Measurements from ENCODE around the gene SEC61G. TPM values are rescaled to one million over a fixed set of nuclear protein-coding genes. Genes with fewer than 3 reads are reported as not detected.

Gene SEC61G
- total RNA-seq (100 to 1,000 TPM in 1 of 2 donors, 10 to 100 TPM in 1; 95.8 to 153 TPM), polyA plus RNA-seq (ENCODE audit: insufficient read length in 2 of 2) (100 to 1,000 TPM; 150 to 153 TPM)
- long read RNA-seq, donor 1, transcript SEC61G-202 (4 exons, 459 nt): minor isoform, 6 of 143 reads
- long read RNA-seq, donor 1, transcript SEC61G-201 (4 exons, 462 nt): major isoform, 114 of 143 reads
- long read RNA-seq, donor 1, partial matches to known transcripts: 19 of 143 reads
- long read RNA-seq, donor 1, other reads (novel, unspliced or antisense): 0 of 143 reads
- long read RNA-seq, donor 2, transcript SEC61G-201 (4 exons, 462 nt): major isoform, 54 of 63 reads
- long read RNA-seq, donor 2, partial matches to known transcripts: 5 of 63 reads
- long read RNA-seq, donor 2, other reads (novel, unspliced or antisense): 0 of 63 reads
- long read RNA-seq, donor 3, transcript SEC61G-201 (4 exons, 462 nt): major isoform, 75 of 99 reads
- long read RNA-seq, donor 3, transcript SEC61G-202 (4 exons, 459 nt): minor isoform, 6 of 99 reads
- long read RNA-seq, donor 3, partial matches to known transcripts: 14 of 99 reads
- long read RNA-seq, donor 3, other reads (novel, unspliced or antisense): 0 of 99 reads
- long read RNA-seq, donor 4, transcript SEC61G-201 (4 exons, 462 nt): major isoform, 105 of 152 reads
- long read RNA-seq, donor 4, transcript SEC61G-202 (4 exons, 459 nt): minor isoform, 15 of 152 reads
- long read RNA-seq, donor 4, partial matches to known transcripts: 30 of 152 reads
- long read RNA-seq, donor 4, other reads (novel, unspliced or antisense): 0 of 152 reads

- Histone ChIP-seq H3K27ac (ENCODE audit: low read depth, low read length) (peak within 1 kb of the TSS; percentile 80), H3K27me3 (ENCODE audit: control insufficient read depth, insufficient read depth, low read length) (no peaks in the 10 kb centered on the region), H3K9me3 (ENCODE audit: control insufficient read depth, insufficient read depth, low read length) (no peaks in the 10 kb centered on the region), H3K4me1 (ENCODE audit: control insufficient read depth, insufficient read depth, low read length) (peaks cover 3% of the 10 kb centered on the region), H3K36me3 (ENCODE audit: control insufficient read depth, insufficient read depth, low read length) (peaks cover 2% of the 10 kb centered on the region), H3K4me3 (ENCODE audit: low read depth, low read length) (peak within 1 kb of the TSS; percentile 63)
- 0% methylated on average over 66 of the region's 72 CpGs for WGBS (ENCODE audit: insufficient coverage)
- DNase-seq (ENCODE audit: low read depth in 4 of 6, low spot score in 6 of 6): peak; percentile 91 to 99 (median 96)
These were observed at the start of gene SEC61G for GRCh38 chr7:54758702-54759592. Gene SEC61G (minus strand): TSS chr7:54759211. CDS start chr7:54757588, 1,623 bp downstream.

- no peak overlapping the region for H3K27ac ChIP-seq (ENCODE audit: low read depth, low read length)
- WGBS (ENCODE audit: insufficient coverage): 88% methylated on average over 3 of the region's 4 CpGs
These were observed 43.8 kb upstream of the SEC61G start for GRCh38 chr7:54802841-54803240.

GRCh38 chr7:54802114-54802513 lies 43.1 kb upstream of the SEC61G start:
- no peak for DNase-seq (ENCODE audit: low read depth in 4 of 6, low spot score in 6 of 6)
- no peaks in the 10 kb centered on the region for H3K36me3 ChIP-seq (ENCODE audit: control insufficient read depth, insufficient read depth, low read length)
- no peaks in the 10 kb centered on the region for H3K4me1 ChIP-seq (ENCODE audit: control insufficient read depth, insufficient read depth, low read length)
- no peak overlapping the region for H3K4me3 ChIP-seq (ENCODE audit: low read depth, low read length)
- H3K27ac ChIP-seq (ENCODE audit: low read depth, low read length): no peak overlapping the region
- 87% methylated on average over 6 of the region's 11 CpGs for WGBS (ENCODE audit: insufficient coverage)
- H3K9me3 ChIP-seq (ENCODE audit: control insufficient read depth, insufficient read depth, low read length): no peaks in the 10 kb centered on the region
- no peaks in the 10 kb centered on the region for H3K27me3 ChIP-seq (ENCODE audit: control insufficient read depth, insufficient read depth, low read length)

More at GRCh38 chr7:54802841-54803240, 43.8 kb upstream of the SEC61G start:
- Histone ChIP-seq H3K9me3 (ENCODE audit: control insufficient read depth, insufficient read depth, low read length) (no peaks in the 10 kb centered on the region), H3K27me3 (ENCODE audit: control insufficient read depth, insufficient read depth, low read length) (no peaks in the 10 kb centered on the region), H3K4me3 (ENCODE audit: low read depth, low read length) (no peak overlapping the region), H3K36me3 (ENCODE audit: control insufficient read depth, insufficient read depth, low read length) (no peaks in the 10 kb centered on the region), H3K4me1 (ENCODE audit: control insufficient read depth, insufficient read depth, low read length) (no peaks in the 10 kb centered on the region)
- DNase-seq (ENCODE audit: low read depth in 4 of 6, low spot score in 6 of 6): no peak

GRCh38 chr7:54799792-54800191 lies 40.8 kb upstream of the SEC61G start:
- no peak overlapping the region for H3K27ac ChIP-seq (ENCODE audit: low read depth, low read length)
- no peaks in the 10 kb centered on the region for H3K27me3 ChIP-seq (ENCODE audit: control insufficient read depth, insufficient read depth, low read length)
- no peak overlapping the region for H3K4me3 ChIP-seq (ENCODE audit: low read depth, low read length)
- 73% methylated on average over 3 of the region's 3 CpGs for WGBS (ENCODE audit: insufficient coverage)
- no peaks in the 10 kb centered on the region for H3K9me3 ChIP-seq (ENCODE audit: control insufficient read depth, insufficient read depth, low read length)
- DNase-seq (ENCODE audit: low read depth in 4 of 6, low spot score in 6 of 6): no peak
- H3K4me1 ChIP-seq (ENCODE audit: control insufficient read depth, insufficient read depth, low read length): no peaks in the 10 kb centered on the region
- H3K36me3 ChIP-seq (ENCODE audit: control insufficient read depth, insufficient read depth, low read length): no peaks in the 10 kb centered on the region

- no peak overlapping the region for H3K27ac ChIP-seq (ENCODE audit: low read depth, low read length)
- DNase-seq (ENCODE audit: low read depth in 4 of 6, low spot score in 6 of 6): no peak
- no peaks in the 10 kb centered on the region for H3K9me3 ChIP-seq (ENCODE audit: control insufficient read depth, insufficient read depth, low read length)
- no peak overlapping the region for H3K4me3 ChIP-seq (ENCODE audit: low read depth, low read length)
- no peaks in the 10 kb centered on the region for H3K36me3 ChIP-seq (ENCODE audit: control insufficient read depth, insufficient read depth, low read length)
- 96% methylated on average over 3 of the region's 4 CpGs for WGBS (ENCODE audit: insufficient coverage)
- no peaks in the 10 kb centered on the region for H3K27me3 ChIP-seq (ENCODE audit: control insufficient read depth, insufficient read depth, low read length)
- H3K4me1 ChIP-seq (ENCODE audit: control insufficient read depth, insufficient read depth, low read length): no peaks in the 10 kb centered on the region
These were observed 39.5 kb upstream of the SEC61G start for GRCh38 chr7:54798530-54798929.

GRCh38 chr7:54796853-54797252 lies 37.8 kb upstream of the SEC61G start:
- H3K4me3 ChIP-seq (ENCODE audit: low read depth, low read length): no peak overlapping the region
- no peak for DNase-seq (ENCODE audit: low read depth in 4 of 6, low spot score in 6 of 6)
- no peaks in the 10 kb centered on the region for H3K36me3 ChIP-seq (ENCODE audit: control insufficient read depth, insufficient read depth, low read length)
- H3K9me3 ChIP-seq (ENCODE audit: control insufficient read depth, insufficient read depth, low read length): no peaks in the 10 kb centered on the region
- WGBS (ENCODE audit: insufficient coverage): no CpG with 5 or more reads among the region's 4 CpGs
- no peaks in the 10 kb centered on the region for H3K27me3 ChIP-seq (ENCODE audit: control insufficient read depth, insufficient read depth, low read length)
- no peaks in the 10 kb centered on the region for H3K4me1 ChIP-seq (ENCODE audit: control insufficient read depth, insufficient read depth, low read length)
- H3K27ac ChIP-seq (ENCODE audit: low read depth, low read length): no peak overlapping the region

GRCh38 chr7:54796150-54796549 lies 37.1 kb upstream of the SEC61G start:
- Histone ChIP-seq H3K9me3 (ENCODE audit: control insufficient read depth, insufficient read depth, low read length) (no peaks in the 10 kb centered on the region), H3K36me3 (ENCODE audit: control insufficient read depth, insufficient read depth, low read length) (no peaks in the 10 kb centered on the region), H3K4me3 (ENCODE audit: low read depth, low read length) (no peak overlapping the region), H3K27me3 (ENCODE audit: control insufficient read depth, insufficient read depth, low read length) (no peaks in the 10 kb centered on the region), H3K4me1 (ENCODE audit: control insufficient read depth, insufficient read depth, low read length) (no peaks in the 10 kb centered on the region), H3K27ac (ENCODE audit: low read depth, low read length) (no peak overlapping the region)
- 63% methylated on average over 4 of the region's 6 CpGs for WGBS (ENCODE audit: insufficient coverage)
- DNase-seq (ENCODE audit: low read depth in 4 of 6, low spot score in 6 of 6): peak in 1 of 6 donors; percentile 41

GRCh38 chr7:54792383-54792782 lies 33.4 kb upstream of the SEC61G start:
- Histone ChIP-seq H3K27me3 (ENCODE audit: control insufficient read depth, insufficient read depth, low read length) (no peaks in the 10 kb centered on the region), H3K4me1 (ENCODE audit: control insufficient read depth, insufficient read depth, low read length) (peaks cover 3% of the 10 kb centered on the region), H3K36me3 (ENCODE audit: control insufficient read depth, insufficient read depth, low read length) (no peaks in the 10 kb centered on the region), H3K27ac (ENCODE audit: low read depth, low read length) (no peak overlapping the region), H3K9me3 (ENCODE audit: control insufficient read depth, insufficient read depth, low read length) (no peaks in the 10 kb centered on the region), H3K4me3 (ENCODE audit: low read depth, low read length) (no peak overlapping the region)
- 92% methylated on average over 11 of the region's 11 CpGs for WGBS (ENCODE audit: insufficient coverage)
- no peak for DNase-seq (ENCODE audit: low read depth in 4 of 6, low spot score in 6 of 6)

- DNase-seq (ENCODE audit: low read depth in 4 of 6, low spot score in 6 of 6): peak; percentile 48 to 96 (median 66)
- Histone ChIP-seq H3K4me3 (ENCODE audit: low read depth, low read length) (no peak overlapping the region), H3K27ac (ENCODE audit: low read depth, low read length) (no peak overlapping the region), H3K9me3 (ENCODE audit: control insufficient read depth, insufficient read depth, low read length) (no peaks in the 10 kb centered on the region), H3K4me1 (ENCODE audit: control insufficient read depth, insufficient read depth, low read length) (peaks cover 3% of the 10 kb centered on the region), H3K27me3 (ENCODE audit: control insufficient read depth, insufficient read depth, low read length) (no peaks in the 10 kb centered on the region), H3K36me3 (ENCODE audit: control insufficient read depth, insufficient read depth, low read length) (no peaks in the 10 kb centered on the region)
- 0% methylated on average over 5 of the region's 9 CpGs for WGBS (ENCODE audit: insufficient coverage)
These were observed 29.7 kb upstream of the SEC61G start for GRCh38 chr7:54788664-54789063.
